ENCODE data around the gene NUP153.

The NUP153 gene

GRCh38 chr6:17600527-17601385 is 106.0 kb downstream of the NUP153 start:
- H3K4me1 Mint-ChIP-seq: peaks cover 31% of the 10 kb centered on the region
- TF ChIP-seq, protein P1, sequence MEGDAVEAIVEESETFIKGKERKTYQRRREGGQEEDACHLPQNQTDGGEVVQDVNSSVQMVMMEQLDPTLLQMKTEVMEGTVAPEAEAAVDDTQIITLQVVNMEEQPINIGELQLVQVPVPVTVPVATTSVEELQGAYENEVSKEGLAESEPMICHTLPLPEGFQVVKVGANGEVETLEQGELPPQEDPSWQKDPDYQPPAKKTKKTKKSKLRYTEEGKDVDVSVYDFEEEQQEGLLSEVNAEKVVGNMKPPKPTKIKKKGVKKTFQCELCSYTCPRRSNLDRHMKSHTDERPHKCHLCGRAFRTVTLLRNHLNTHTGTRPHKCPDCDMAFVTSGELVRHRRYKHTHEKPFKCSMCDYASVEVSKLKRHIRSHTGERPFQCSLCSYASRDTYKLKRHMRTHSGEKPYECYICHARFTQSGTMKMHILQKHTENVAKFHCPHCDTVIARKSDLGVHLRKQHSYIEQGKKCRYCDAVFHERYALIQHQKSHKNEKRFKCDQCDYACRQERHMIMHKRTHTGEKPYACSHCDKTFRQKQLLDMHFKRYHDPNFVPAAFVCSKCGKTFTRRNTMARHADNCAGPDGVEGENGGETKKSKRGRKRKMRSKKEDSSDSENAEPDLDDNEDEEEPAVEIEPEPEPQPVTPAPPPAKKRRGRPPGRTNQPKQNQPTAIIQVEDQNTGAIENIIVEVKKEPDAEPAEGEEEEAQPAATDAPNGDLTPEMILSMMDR (IDR thresholded peaks at IDR 0.05; ENCODE audit: unreplicated experiment in 3 of 3): no peak
- H3K36me3 Mint-ChIP-seq (ENCODE audit: low read depth): peaks cover 19% of the 10 kb centered on the region
- peak overlapping the region; percentile 52 to 96 (median 88) for H3K27ac Mint-ChIP-seq
- H3K27me3 Mint-ChIP-seq (ENCODE audit: low read depth): no peaks in the 10 kb centered on the region
- H3K9me3 Mint-ChIP-seq: no peaks in the 10 kb centered on the region
- H3K4me3 Mint-ChIP-seq: peak overlapping the region; percentile 85 to 95 (median 94)

DNA sequence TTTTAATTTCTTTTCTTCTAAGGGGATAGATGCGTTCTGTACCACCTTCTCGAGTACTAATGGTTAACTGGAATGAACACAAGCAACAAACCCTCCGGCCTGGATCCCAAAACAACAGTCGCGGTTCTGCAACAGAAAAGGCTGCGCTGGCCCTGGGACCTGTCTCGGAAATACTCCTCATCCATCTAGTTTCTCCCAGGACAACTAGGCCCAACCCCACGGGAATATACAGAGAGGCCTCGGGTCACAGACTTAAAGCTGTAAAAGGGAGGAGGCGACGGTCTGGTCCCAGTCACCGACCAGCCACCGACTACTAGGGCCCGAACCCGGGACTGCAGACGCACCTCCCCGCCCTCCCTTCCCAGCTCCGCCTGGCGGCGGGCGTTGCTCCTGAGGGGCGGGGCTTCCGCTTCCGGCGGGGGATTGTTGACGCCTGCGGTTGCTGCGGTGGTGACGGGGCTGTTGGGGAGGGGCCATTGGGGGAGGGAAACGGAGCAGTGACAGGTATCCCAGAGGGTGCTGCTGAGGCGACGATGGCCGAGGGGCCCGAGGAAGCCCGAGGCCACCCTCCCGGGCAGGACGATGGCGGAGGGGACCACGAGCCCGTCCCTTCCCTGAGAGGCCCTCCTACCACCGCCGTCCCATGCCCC is 106.7 kb downstream of the NUP153 start, which contains the start of gene FAM8A1:
Gene FAM8A1 (plus strand): TSS at position 426 of the 650 bp plus-strand sequence. CDS start 108 bp downstream, at position 534.
- H3K9me3 Mint-ChIP-seq: no peaks in the 10 kb centered on the region
- H3K4me1 Mint-ChIP-seq: peaks cover 31% of the 10 kb centered on the region
- H3K27ac Mint-ChIP-seq: peak within 1 kb of the TSS; percentile 92 to 96 (median 96)
- H3K27me3 Mint-ChIP-seq (ENCODE audit: low read depth): no peaks in the 10 kb centered on the region
- TF ChIP-seq, protein P1 (IDR thresholded peaks at IDR 0.05; ENCODE audit: unreplicated experiment in 3 of 3): peak; percentile 42 to 53 (median 49)
- H3K4me3 Mint-ChIP-seq: peak within 1 kb of the TSS; percentile 85 to 95 (median 94)
- peaks cover 15% of the 10 kb centered on the region for H3K36me3 Mint-ChIP-seq (ENCODE audit: low read depth)

- Mint-ChIP-seq H3K27me3 (ENCODE audit: low read depth) (no peaks in the 10 kb centered on the region), H3K4me1 (peaks cover under 1% of the 10 kb centered on the region), H3K4me3 (no peak overlapping the region), H3K9me3 (no peaks in the 10 kb centered on the region), H3K27ac (no peak overlapping the region), H3K36me3 (ENCODE audit: low read depth) (no peaks in the 10 kb centered on the region)
- TF ChIP-seq, protein P1 (IDR thresholded peaks at IDR 0.05; ENCODE audit: unreplicated experiment in 3 of 3): no peak
Observed at GRCh38 chr6:17596085-17596484, 110.6 kb downstream of the NUP153 start.

DNA sequence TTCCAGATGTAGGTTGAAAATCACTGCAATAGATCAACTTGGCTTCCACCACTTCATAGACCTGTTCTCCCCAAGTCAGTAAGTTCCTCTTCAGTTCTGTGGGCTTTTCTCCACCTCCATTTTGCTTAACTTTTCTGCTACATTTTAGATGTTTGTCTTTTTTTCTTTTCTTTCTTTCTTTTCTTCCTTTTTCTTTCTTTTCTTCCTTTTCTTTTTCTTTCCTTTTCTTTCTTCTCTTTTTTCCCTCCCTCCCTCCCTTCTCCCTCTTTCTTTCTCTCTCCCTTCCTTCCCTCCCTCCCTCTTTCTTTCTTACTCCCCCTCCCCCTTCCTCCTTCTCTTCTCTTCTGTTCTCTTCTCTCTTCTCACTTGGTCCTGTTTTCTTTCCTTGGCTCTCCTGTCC is 113.5 kb downstream of the NUP153 start:
- Mint-ChIP-seq H3K27ac (no peak overlapping the region), H3K27me3 (ENCODE audit: low read depth) (no peaks in the 10 kb centered on the region), H3K4me1 (no peaks in the 10 kb centered on the region), H3K9me3 (no peaks in the 10 kb centered on the region), H3K36me3 (ENCODE audit: low read depth) (no peaks in the 10 kb centered on the region), H3K4me3 (no peak overlapping the region)
- TF ChIP-seq, protein P1 (IDR thresholded peaks at IDR 0.05; ENCODE audit: unreplicated experiment in 3 of 3): no peak

GRCh38 chr6:17591287-17591686 is 115.4 kb downstream of the NUP153 start:
- H3K36me3 Mint-ChIP-seq (ENCODE audit: low read depth): no peaks in the 10 kb centered on the region
- H3K4me3 Mint-ChIP-seq: no peak overlapping the region
- TF ChIP-seq, protein P1 (IDR thresholded peaks at IDR 0.05; ENCODE audit: unreplicated experiment in 3 of 3): no peak
- H3K4me1 Mint-ChIP-seq: no peaks in the 10 kb centered on the region
- H3K9me3 Mint-ChIP-seq: no peaks in the 10 kb centered on the region
- H3K27ac Mint-ChIP-seq: no peak overlapping the region
- H3K27me3 Mint-ChIP-seq (ENCODE audit: low read depth): no peaks in the 10 kb centered on the region
